HL-60 (cell line): ENCODE measurements around the gene CENPP.

Experiments
- DNase-seq, 2 experiments: peaks; one replicate each; pipeline ENCODE4 v3.0.0-alpha.2; 2010 to 2020; ENCODE audit warnings: low read depth in 1 of 2, low spot score in 1 of 2
- H3K27ac ChIP-seq: fragments of 250-450 bp; sonication (Bioruptor Pico); replicated peaks from 2 replicates; pipeline ENCODE4 v1.5.1; 2020; ENCODE audit warnings: mild to moderate bottlenecking, moderate library complexity
- H3K27me3 ChIP-seq: fragments of 250-450 bp; sonication (Bioruptor Pico); 2 replicates; pipeline ENCODE4 v1.5.1; 2021; ENCODE audit warnings: mild to moderate bottlenecking, moderate library complexity; ENCODE audit not compliant: insufficient read depth, poor library complexity, severe bottlenecking
- H3K4me3 ChIP-seq: replicated peaks from 2 replicates; pipeline ENCODE4 v1.5.1; 2011; ENCODE audit warnings: mild to moderate bottlenecking, control low read depth, low read length; ENCODE audit not compliant: insufficient read depth
- CTCF ChIP-seq: IDR thresholded peaks from one replicate; pipeline ENCODE4 v1.5.1; 2011; ENCODE audit warnings: low read length, control low read depth, inconsistent platforms; ENCODE audit not compliant: insufficient read depth
- GABPA ChIP-seq: IDR thresholded peaks from 2 replicates; pipeline ENCODE4 v1.6.1; 2012; ENCODE audit warnings: low read depth
- POLR2AphosphoS5 ChIP-seq: IDR thresholded peaks from 2 replicates; pipeline ENCODE4 v1.6.1; 2012; ENCODE audit warnings: low read depth
- REST ChIP-seq: IDR thresholded peaks from 2 replicates; pipeline ENCODE4 v1.6.1; 2012; ENCODE audit warnings: low read depth; ENCODE audit not compliant: insufficient replicate concordance
- SPI1 ChIP-seq: IDR thresholded peaks from 2 replicates; pipeline ENCODE4 v1.6.1; 2012; ENCODE audit warnings: low read depth, mild to moderate bottlenecking, borderline replicate concordance

The CENPP gene

GRCh38 chr9:92602413-92602812 is 276.7 kb downstream of the CENPP start:
- H3K4me3 ChIP-seq: no peak overlapping the region

GRCh38 chr9:92603100-92603499 is 277.3 kb downstream of the CENPP start:
- Histone ChIP-seq H3K4me3 (no peak overlapping the region), H3K27me3 (no peaks in the 10 kb centered on the region), H3K27ac (no peak overlapping the region)
- TF ChIP-seq GABPA: no peak
- TF ChIP-seq POLR2AphosphoS5: no peak
- TF ChIP-seq SPI1: no peak
- TF ChIP-seq CTCF: no peak
- TF ChIP-seq REST: no peak
- no peak for DNase-seq

More at GRCh38 chr9:92602413-92602812, 276.7 kb downstream of the CENPP start:
- TF ChIP-seq SPI1 (no peak), REST (no peak), POLR2AphosphoS5 (no peak), CTCF (no peak), GABPA (no peak)
- no peak for DNase-seq
- Histone ChIP-seq H3K27me3 (no peaks in the 10 kb centered on the region), H3K27ac (no peak overlapping the region)

GRCh38 chr9:92603990-92604389 is 278.2 kb downstream of the CENPP start:
- no peak for TF ChIP-seq GABPA
- no peak for TF ChIP-seq POLR2AphosphoS5
- no peak for DNase-seq
- no peak overlapping the region for H3K4me3 ChIP-seq
- H3K27me3 ChIP-seq: no peaks in the 10 kb centered on the region
- no peak overlapping the region for H3K27ac ChIP-seq

- DNase-seq: no peak
- Histone ChIP-seq H3K27me3 (no peaks in the 10 kb centered on the region), H3K4me3 (no peak overlapping the region), H3K27ac (no peak overlapping the region)
- TF ChIP-seq GABPA (no peak), POLR2AphosphoS5 (no peak), CTCF (no peak), SPI1 (no peak), REST (no peak)
Measured at GRCh38 chr9:92605224-92605623, 279.5 kb downstream of the CENPP start.
